ENCODE results near the gene CACNA2D3. TPM values are rescaled to one million over a fixed set of nuclear protein-coding genes. Genes with fewer than 3 reads are reported as not detected.

Gene CACNA2D3
- total RNA-seq, 1 experiment from 2014 or later: not detected

DNA sequence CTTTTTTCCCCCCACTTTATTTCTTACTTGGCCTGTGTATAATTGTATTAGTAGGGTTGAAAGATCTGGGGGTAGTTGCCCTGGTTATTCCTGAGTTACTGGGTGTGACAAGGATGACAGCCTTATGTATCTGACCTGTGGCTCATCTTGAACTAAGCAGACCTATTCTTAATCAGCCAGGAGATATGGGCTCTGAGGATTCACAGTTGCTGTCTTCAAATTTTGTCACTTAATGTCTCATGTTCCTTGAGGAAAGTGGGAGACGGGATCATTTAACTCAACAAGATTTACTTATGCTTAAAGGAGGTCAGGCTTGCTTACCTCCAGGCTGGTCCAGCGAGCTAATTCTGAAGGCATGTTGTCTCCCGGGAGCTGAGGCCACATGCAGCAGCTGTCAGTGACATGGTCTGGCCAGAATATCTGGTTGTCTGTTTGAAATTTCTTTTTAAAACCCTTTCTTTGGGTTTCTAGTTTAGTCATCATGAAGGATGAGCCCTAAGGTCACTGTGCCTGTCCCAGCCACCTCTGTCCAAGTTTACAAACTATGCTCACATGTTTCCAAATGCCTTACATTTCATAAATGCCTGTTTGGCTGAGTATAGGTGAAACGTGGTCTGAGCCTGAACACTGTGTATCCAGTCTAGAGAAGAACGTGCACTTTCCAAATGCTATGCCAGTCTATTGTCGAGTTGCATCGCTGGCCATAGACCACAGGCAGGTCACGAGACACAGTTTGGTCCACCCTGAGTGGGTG, 778.7 kb downstream of the CACNA2D3 start:
- Mint-ChIP-seq H3K27ac (ENCODE audit: unreplicated experiment) (no peak overlapping the region), H3K27me3 (ENCODE audit: insufficient read depth, unreplicated experiment) (peaks cover 2% of the 10 kb centered on the region), H3K36me3 (ENCODE audit: insufficient read depth, unreplicated experiment) (no peaks in the 10 kb centered on the region), H3K9me3 (ENCODE audit: unreplicated experiment) (no peaks in the 10 kb centered on the region), H3K4me1 (ENCODE audit: low read depth, unreplicated experiment) (no peaks in the 10 kb centered on the region), H3K4me3 (ENCODE audit: unreplicated experiment) (no peak overlapping the region)
- H3K27me3 ChIP-seq (replicated peaks; ENCODE audit: control insufficient read depth, insufficient read depth, low read length): no peaks in the 10 kb centered on the region
- no peaks in the 10 kb centered on the region for H3K4me1 ChIP-seq
- TF ChIP-seq, protein P1, sequence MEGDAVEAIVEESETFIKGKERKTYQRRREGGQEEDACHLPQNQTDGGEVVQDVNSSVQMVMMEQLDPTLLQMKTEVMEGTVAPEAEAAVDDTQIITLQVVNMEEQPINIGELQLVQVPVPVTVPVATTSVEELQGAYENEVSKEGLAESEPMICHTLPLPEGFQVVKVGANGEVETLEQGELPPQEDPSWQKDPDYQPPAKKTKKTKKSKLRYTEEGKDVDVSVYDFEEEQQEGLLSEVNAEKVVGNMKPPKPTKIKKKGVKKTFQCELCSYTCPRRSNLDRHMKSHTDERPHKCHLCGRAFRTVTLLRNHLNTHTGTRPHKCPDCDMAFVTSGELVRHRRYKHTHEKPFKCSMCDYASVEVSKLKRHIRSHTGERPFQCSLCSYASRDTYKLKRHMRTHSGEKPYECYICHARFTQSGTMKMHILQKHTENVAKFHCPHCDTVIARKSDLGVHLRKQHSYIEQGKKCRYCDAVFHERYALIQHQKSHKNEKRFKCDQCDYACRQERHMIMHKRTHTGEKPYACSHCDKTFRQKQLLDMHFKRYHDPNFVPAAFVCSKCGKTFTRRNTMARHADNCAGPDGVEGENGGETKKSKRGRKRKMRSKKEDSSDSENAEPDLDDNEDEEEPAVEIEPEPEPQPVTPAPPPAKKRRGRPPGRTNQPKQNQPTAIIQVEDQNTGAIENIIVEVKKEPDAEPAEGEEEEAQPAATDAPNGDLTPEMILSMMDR (IDR thresholded peaks at IDR 0.05; ENCODE audit: insufficient read depth in 1 of 2, low read depth in 1 of 2, low read length in 1 of 2, severe bottlenecking in 1 of 2, unreplicated experiment in 1 of 2): no peak
- no peak for DNase-seq
- no TSS peak for BruUV-seq (replicated peaks)
- intact Hi-C loops (cut with micrococcal nuclease; ENCODE audit: unreplicated experiment): no loop called here
- ChIA-PET POLR2A (no interaction called here), CTCF (no interaction called here)
- H3K9me3 ChIP-seq: no peaks in the 10 kb centered on the region
- no peak overlapping the region for H3K4me3 ChIP-seq (ENCODE audit: low read depth, low read length)
- H3K36me3 ChIP-seq (ENCODE audit: control insufficient read depth, insufficient read depth, low read length): no peaks in the 10 kb centered on the region

DNA sequence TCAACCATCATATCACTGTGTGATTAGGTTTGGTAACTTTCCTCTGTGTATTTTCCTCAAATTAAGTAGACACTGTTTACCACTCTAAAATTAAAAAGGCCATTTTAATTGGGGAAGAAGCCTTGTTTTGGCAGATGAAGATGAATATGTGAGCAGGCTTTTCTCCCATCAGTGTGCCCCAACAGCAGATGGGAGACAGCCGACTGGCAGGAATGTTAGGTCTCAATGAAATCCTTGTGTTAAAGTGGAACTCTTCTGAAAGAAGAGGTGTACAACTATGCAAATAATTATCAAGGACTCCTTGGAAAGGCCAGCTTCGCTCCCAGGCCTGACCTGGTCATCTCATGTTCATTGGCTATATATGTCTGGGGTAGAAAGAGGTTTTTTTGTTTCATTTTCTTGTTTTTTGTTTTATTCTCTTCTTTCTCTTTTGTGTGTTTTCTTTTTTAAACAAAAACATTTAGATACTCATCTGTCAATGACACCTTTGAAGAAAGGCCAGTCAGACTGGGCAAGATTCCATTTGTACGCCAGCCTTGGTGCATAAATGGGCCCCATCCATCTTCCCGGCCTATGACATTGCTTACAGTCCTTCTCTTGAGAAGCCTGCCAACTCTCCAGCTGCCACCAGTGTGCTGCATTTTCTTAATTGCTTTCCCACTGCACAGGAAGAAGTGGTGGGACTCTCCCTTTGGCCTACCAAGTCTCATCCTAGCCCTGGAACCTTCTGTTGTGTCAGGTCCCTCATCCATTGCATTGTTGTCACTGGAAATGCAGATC, 779.7 kb downstream of the CACNA2D3 start:
- no peak for DNase-seq
- TF ChIP-seq, protein P1 (IDR thresholded peaks at IDR 0.05; ENCODE audit: insufficient read depth in 1 of 2, low read depth in 1 of 2, low read length in 1 of 2, severe bottlenecking in 1 of 2, unreplicated experiment in 1 of 2): no peak
- intact Hi-C loops (cut with micrococcal nuclease; ENCODE audit: unreplicated experiment): no loop called here
- Histone ChIP-seq H3K9me3 (no peaks in the 10 kb centered on the region), H3K4me1 (no peaks in the 10 kb centered on the region), H3K36me3 (ENCODE audit: control insufficient read depth, insufficient read depth, low read length) (no peaks in the 10 kb centered on the region), H3K4me3 (ENCODE audit: low read depth, low read length) (no peak overlapping the region), H3K27me3 (replicated peaks; ENCODE audit: control insufficient read depth, insufficient read depth, low read length) (no peaks in the 10 kb centered on the region)
- ChIA-PET CTCF (no interaction called here), POLR2A (no interaction called here)
- H3K27me3 Mint-ChIP-seq (ENCODE audit: insufficient read depth, unreplicated experiment): peaks cover 6% of the 10 kb centered on the region
- no peak overlapping the region for H3K27ac Mint-ChIP-seq (ENCODE audit: unreplicated experiment)
- BruUV-seq (replicated peaks): no TSS peak
- no peaks in the 10 kb centered on the region for H3K36me3 Mint-ChIP-seq (ENCODE audit: insufficient read depth, unreplicated experiment)
- no peaks in the 10 kb centered on the region for H3K9me3 Mint-ChIP-seq (ENCODE audit: unreplicated experiment)
- no peaks in the 10 kb centered on the region for H3K4me1 Mint-ChIP-seq (ENCODE audit: low read depth, unreplicated experiment)
- no peak overlapping the region for H3K4me3 Mint-ChIP-seq (ENCODE audit: unreplicated experiment)

GRCh38 chr3:54905261-54905888, 783.0 kb downstream of the CACNA2D3 start:
- Mint-ChIP-seq H3K9me3 (ENCODE audit: unreplicated experiment) (no peaks in the 10 kb centered on the region), H3K4me1 (ENCODE audit: low read depth, unreplicated experiment) (no peaks in the 10 kb centered on the region), H3K36me3 (ENCODE audit: insufficient read depth, unreplicated experiment) (peaks cover 2% of the 10 kb centered on the region), H3K4me3 (ENCODE audit: unreplicated experiment) (no peak overlapping the region), H3K27me3 (ENCODE audit: insufficient read depth, unreplicated experiment) (peaks cover 9% of the 10 kb centered on the region), H3K27ac (ENCODE audit: unreplicated experiment) (no peak overlapping the region)
- intact Hi-C loops (cut with micrococcal nuclease; ENCODE audit: unreplicated experiment): no loop called here
- POLR2A ChIA-PET: no interaction called here
- no TSS peak for BruUV-seq (replicated peaks)
- no peaks in the 10 kb centered on the region for H3K9me3 ChIP-seq
- TF ChIP-seq, protein P1 (IDR thresholded peaks at IDR 0.05; ENCODE audit: insufficient read depth in 1 of 2, low read depth in 1 of 2, low read length in 1 of 2, severe bottlenecking in 1 of 2, unreplicated experiment in 1 of 2): no peak
- no peak overlapping the region for H3K4me3 ChIP-seq (ENCODE audit: low read depth, low read length)
- no peak for DNase-seq
- CTCF ChIA-PET: no interaction called here
- H3K36me3 ChIP-seq (ENCODE audit: control insufficient read depth, insufficient read depth, low read length): no peaks in the 10 kb centered on the region
- no peaks in the 10 kb centered on the region for H3K27me3 ChIP-seq (replicated peaks; ENCODE audit: control insufficient read depth, insufficient read depth, low read length)
- no peaks in the 10 kb centered on the region for H3K4me1 ChIP-seq

Measured in Caco-2 (cell line).